ENCODE measurements around the gene ICAM4. TPM values are rescaled to one million over a fixed set of nuclear protein-coding genes. Genes with fewer than 3 reads are reported as not detected.

The ICAM4 gene
- total RNA-seq, 4 donors from 2014 or later: 0.29 to 0.78 (median 0.66) TPM; not detected in 1

Small RNAs within 50 kb of the gene (small RNA-seq; reads per million reads assigned to genes)
- gene AC011511.1 (0 reads per million in 3 donors), gene AC011511.4 (0 reads per million in 3 donors)

Other genes with a start within 250 kb of the ICAM4 start
- gene SHFL, start 200.6 kb upstream of the ICAM4 start, total RNA-seq: 10 to 100 TPM; 17.4 to 34.9 (median 26.1) TPM
- not detected for gene ANGPTL6, start 184.3 kb upstream of the ICAM4 start, total RNA-seq
- gene PPAN, start 180.6 kb upstream of the ICAM4 start, total RNA-seq: 10 to 100 TPM; 22.7 to 39.3 (median 29.1) TPM
- 10 to 100 TPM in 1 of 4 donors, 1 to 10 TPM in 3; 4.9 to 11.3 (median 8.5) TPM for gene P2RY11, start 175.3 kb upstream of the ICAM4 start, total RNA-seq
- 100 to 1,000 TPM; 220 to 344 (median 305) TPM for gene EIF3G, start 167.1 kb upstream of the ICAM4 start, total RNA-seq
- gene DNMT1, start 92.0 kb upstream of the ICAM4 start, total RNA-seq: 10 to 100 TPM; 20.8 to 51.4 (median 34.8) TPM
- 10 to 100 TPM; 14.5 to 27.7 (median 20.4) TPM for gene S1PR2, start 55.6 kb upstream of the ICAM4 start, total RNA-seq
- gene MRPL4, start 34.7 kb upstream of the ICAM4 start, total RNA-seq: 10 to 100 TPM; 39.9 to 78.0 (median 61.7) TPM
- gene ICAM1, start 15.8 kb upstream of the ICAM4 start, total RNA-seq: 10 to 100 TPM; 15.8 to 63.5 (median 18.4) TPM
- gene ICAM5, start 3.0 kb downstream of the ICAM4 start, total RNA-seq: under 1 TPM; 0.23 to 0.45 (median 0.37) TPM
- 1 to 10 TPM in 3 of 4 donors, under 1 TPM in 1; 0.58 to 1.2 (median 1.2) TPM for gene ZGLP1, start 22.9 kb downstream of the ICAM4 start, total RNA-seq
- gene FDX2, start 29.1 kb downstream of the ICAM4 start, total RNA-seq: 10 to 100 TPM; 16.6 to 29.6 (median 26.5) TPM
- gene RAVER1, start 46.6 kb downstream of the ICAM4 start, total RNA-seq: 10 to 100 TPM; 23.7 to 42.2 (median 30.2) TPM
- 10 to 100 TPM in 1 of 4 donors, 1 to 10 TPM in 3; 2.9 to 10.9 (median 5.2) TPM for gene ICAM3, start 52.7 kb downstream of the ICAM4 start, total RNA-seq
- 10 to 100 TPM; 50.5 to 71.6 (median 65.9) TPM for gene TYK2, start 93.6 kb downstream of the ICAM4 start, total RNA-seq
- 100 to 1,000 TPM; 131 to 176 (median 160) TPM for gene CDC37, start 116.6 kb downstream of the ICAM4 start, total RNA-seq
- gene PDE4A, start 133.6 kb downstream of the ICAM4 start, total RNA-seq: 10 to 100 TPM; 11.6 to 24.5 (median 14.1) TPM
- 10 to 100 TPM; 51.9 to 94.5 (median 80.6) TPM for gene KEAP1, start 216.4 kb downstream of the ICAM4 start, total RNA-seq
- gene S1PR5, start 230.5 kb downstream of the ICAM4 start, total RNA-seq: not detected

Measured in esophagus muscularis mucosa (tissue), 4 donors.